Loucy (cell line): ENCODE measurements around the gene DNAH14.

Experiments used
- EZH2phosphoT487 ChIP-seq: fragments of 200-600 bp; IDR thresholded peaks from 2 replicates; pipeline ENCODE4 v1.6.1; 2018; ENCODE audit warnings: antibody characterized with exemption, mild to moderate bottlenecking, moderate library complexity, borderline replicate concordance
- TF ChIP-seq, protein P1 (sequence below): fragments of 200-600 bp; sonication (generic); conservative IDR thresholded peaks from 2 replicates; pipeline ENCODE4 v1.5.1; 2014; ENCODE audit warnings: mild to moderate bottlenecking, antibody characterized with exemption, low read length

DNA sequence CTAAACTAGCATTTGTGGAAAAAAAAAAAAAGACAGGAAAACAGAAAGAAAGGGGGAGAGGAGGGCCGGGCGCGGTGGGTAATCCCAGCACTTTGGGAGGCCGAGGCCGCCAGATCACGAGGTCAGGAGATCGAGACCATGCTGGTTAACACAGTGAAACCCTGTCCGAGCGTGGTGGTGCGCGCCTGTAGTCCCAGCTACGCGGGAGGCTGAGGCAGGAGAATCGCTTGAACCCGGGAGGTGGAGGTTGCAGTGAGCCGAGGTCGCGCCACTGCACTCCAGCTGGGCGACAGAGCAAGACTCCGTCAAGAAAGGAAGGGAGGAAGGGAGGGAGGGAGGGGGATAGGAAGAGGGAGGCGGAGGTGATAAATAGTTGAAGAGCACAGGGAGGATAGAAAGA is 443.7 kb downstream of the DNAH14 start:
- TF ChIP-seq, protein P1, sequence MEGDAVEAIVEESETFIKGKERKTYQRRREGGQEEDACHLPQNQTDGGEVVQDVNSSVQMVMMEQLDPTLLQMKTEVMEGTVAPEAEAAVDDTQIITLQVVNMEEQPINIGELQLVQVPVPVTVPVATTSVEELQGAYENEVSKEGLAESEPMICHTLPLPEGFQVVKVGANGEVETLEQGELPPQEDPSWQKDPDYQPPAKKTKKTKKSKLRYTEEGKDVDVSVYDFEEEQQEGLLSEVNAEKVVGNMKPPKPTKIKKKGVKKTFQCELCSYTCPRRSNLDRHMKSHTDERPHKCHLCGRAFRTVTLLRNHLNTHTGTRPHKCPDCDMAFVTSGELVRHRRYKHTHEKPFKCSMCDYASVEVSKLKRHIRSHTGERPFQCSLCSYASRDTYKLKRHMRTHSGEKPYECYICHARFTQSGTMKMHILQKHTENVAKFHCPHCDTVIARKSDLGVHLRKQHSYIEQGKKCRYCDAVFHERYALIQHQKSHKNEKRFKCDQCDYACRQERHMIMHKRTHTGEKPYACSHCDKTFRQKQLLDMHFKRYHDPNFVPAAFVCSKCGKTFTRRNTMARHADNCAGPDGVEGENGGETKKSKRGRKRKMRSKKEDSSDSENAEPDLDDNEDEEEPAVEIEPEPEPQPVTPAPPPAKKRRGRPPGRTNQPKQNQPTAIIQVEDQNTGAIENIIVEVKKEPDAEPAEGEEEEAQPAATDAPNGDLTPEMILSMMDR: no peak
- no peak for TF ChIP-seq EZH2phosphoT487
